AG04450 (cell line): ENCODE measurements around the gene RNF125. TPM values are rescaled to one million over a fixed set of nuclear protein-coding genes. Genes with fewer than 3 reads are reported as not detected.

Experiments used
- CTCF ChIA-PET: fragments of 300-600, 350-600 bp; formaldehyde crosslinking; extraction: SDS; loops from one replicate; lab custom pipeline; 2022; ENCODE audit warnings: antibody characterized with exemption, inconsistent platforms; lab: Charles Lee
- POLR2A ChIA-PET: fragments of 350-600 bp; formaldehyde crosslinking; extraction: SDS; loops from one replicate; lab custom pipeline; 2021; ENCODE audit warnings: antibody characterized with exemption, inconsistent platforms; lab: Yijun Ruan, JAX
- DNase-seq: peaks from one replicate; pipeline ENCODE4 v3.0.0-alpha.2; 2011; ENCODE audit warnings: low read depth, low spot score
- H3K27ac ChIP-seq: one replicate; pipeline ENCODE4 v1.5.1; 2012; ENCODE audit warnings: low read depth, low read length, control low read depth
- H3K27me3 ChIP-seq: one replicate; pipeline ENCODE4 v1.6.0; 2012; ENCODE audit warnings: low read length; ENCODE audit not compliant: control insufficient read depth, insufficient read depth
- H3K4me3 ChIP-seq: 2 replicates; pipeline ENCODE4 v1.5.1; 2011; ENCODE audit warnings: mild to moderate bottlenecking, low read depth, low read length, control low read depth
- H3K9me3 ChIP-seq: 2 replicates; pipeline ENCODE4 v1.5.1; 2012; ENCODE audit warnings: low read length; ENCODE audit not compliant: control insufficient read depth, insufficient read depth
- polyA plus RNA-seq: library from polyadenylated mRNA; depleted of rRNA; stranded (reverse); fragments of >200 nt; gene quantifications from 2 replicates; pipeline ENCODE4 v1.2.3, GENCODE V29; 2011
- TF ChIP-seq, protein P1 (sequence below): IDR thresholded peaks from 2 replicates; pipeline ENCODE4 v1.5.1; 2011; ENCODE audit warnings: low read depth, low read length, control low read depth, inconsistent platforms

The RNF125 gene
- polyA plus RNA-seq, 1 experiment = 0.41 TPM

DNA sequence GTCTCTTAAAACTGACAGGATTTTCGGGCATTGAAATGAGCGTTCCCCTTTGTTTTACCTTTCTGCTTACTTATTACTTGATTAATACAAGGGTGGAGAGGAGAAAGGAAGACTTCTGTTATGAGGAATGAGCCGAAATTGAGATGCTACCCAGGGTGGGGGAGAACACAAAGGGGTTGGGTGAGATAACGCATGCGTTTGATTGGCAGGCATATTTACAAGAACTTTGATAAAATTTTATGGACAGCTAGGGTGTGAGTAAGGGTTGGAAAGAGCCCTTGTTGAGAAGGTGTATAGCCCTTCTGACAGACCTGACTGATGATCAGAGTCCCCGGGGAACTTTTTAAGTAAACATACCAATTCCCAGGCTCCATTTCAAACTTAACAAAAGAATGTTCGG, 74.9 kb downstream of the RNF125 start:
- no peaks in the 10 kb centered on the region for H3K27me3 ChIP-seq
- DNase-seq = no peak
- TF ChIP-seq, protein P1, sequence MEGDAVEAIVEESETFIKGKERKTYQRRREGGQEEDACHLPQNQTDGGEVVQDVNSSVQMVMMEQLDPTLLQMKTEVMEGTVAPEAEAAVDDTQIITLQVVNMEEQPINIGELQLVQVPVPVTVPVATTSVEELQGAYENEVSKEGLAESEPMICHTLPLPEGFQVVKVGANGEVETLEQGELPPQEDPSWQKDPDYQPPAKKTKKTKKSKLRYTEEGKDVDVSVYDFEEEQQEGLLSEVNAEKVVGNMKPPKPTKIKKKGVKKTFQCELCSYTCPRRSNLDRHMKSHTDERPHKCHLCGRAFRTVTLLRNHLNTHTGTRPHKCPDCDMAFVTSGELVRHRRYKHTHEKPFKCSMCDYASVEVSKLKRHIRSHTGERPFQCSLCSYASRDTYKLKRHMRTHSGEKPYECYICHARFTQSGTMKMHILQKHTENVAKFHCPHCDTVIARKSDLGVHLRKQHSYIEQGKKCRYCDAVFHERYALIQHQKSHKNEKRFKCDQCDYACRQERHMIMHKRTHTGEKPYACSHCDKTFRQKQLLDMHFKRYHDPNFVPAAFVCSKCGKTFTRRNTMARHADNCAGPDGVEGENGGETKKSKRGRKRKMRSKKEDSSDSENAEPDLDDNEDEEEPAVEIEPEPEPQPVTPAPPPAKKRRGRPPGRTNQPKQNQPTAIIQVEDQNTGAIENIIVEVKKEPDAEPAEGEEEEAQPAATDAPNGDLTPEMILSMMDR = no peak
- CTCF ChIA-PET = no interaction called here
- POLR2A ChIA-PET = interaction anchor here (0.5 kb wide), 2 partner anchors 10 to 243 kb away, joined by 3 to 8 read pairs; no protein-coding TSS in a partner anchor
- peaks cover 4% of the 10 kb centered on the region; the same call in 1 of the 2 replicates for H3K9me3 ChIP-seq
- peak overlapping the region; percentile 94 for H3K4me3 ChIP-seq
- peak overlapping the region; percentile 77 for H3K27ac ChIP-seq

DNA sequence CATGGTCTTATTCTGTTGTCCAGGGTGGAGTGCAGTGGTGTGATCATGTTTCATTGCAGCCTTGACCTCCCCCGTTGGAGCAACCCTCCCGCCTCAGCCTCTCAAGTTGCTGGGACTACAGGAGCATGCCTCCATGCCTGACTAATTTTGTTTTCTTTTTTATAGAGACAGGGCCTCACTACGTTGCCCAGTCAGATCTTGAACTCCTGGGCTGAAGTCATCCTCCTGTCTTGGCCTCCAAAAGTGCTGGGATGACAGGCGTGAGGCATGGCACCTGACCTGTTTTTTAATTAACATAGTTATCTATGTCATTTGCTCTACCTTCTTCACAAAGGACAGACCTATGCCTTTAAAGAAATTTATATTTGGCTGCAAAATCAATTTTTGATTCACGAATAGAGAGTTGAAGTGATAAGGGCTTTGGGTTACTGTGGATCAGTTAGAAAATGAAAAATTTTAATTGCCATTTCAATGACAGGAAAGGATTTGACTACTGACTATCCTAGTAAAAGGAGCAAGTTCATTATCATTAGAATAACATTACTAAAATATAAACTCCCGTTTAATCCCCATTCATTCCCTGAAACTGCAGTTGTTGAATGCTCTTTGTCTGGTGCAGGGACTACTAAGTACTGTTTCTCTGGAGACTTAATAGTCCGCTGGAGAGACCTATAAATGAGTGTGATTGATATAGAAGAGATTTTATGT, 76.7 kb downstream of the RNF125 start:
- CTCF ChIA-PET = no interaction called here
- TF ChIP-seq, protein P1 = no peak
- H3K27ac ChIP-seq = no peak overlapping the region
- peaks cover 4% of the 10 kb centered on the region; the same call in 1 of the 2 replicates for H3K9me3 ChIP-seq
- DNase-seq = no peak
- no peak overlapping the region for H3K4me3 ChIP-seq
- H3K27me3 ChIP-seq = no peaks in the 10 kb centered on the region
- POLR2A ChIA-PET = no interaction called here

- no peak overlapping the region for H3K4me3 ChIP-seq
- ChIA-PET POLR2A (no interaction called here), CTCF (no interaction called here)
- H3K9me3 ChIP-seq = peaks cover 4% of the 10 kb centered on the region; the same call in 1 of the 2 replicates
- no peak overlapping the region for H3K27ac ChIP-seq
- no peak for DNase-seq
- TF ChIP-seq, protein P1 = no peak
- H3K27me3 ChIP-seq = no peaks in the 10 kb centered on the region
Measured at GRCh38 chr18:32095900-32096229, 77.2 kb downstream of the RNF125 start.

DNA sequence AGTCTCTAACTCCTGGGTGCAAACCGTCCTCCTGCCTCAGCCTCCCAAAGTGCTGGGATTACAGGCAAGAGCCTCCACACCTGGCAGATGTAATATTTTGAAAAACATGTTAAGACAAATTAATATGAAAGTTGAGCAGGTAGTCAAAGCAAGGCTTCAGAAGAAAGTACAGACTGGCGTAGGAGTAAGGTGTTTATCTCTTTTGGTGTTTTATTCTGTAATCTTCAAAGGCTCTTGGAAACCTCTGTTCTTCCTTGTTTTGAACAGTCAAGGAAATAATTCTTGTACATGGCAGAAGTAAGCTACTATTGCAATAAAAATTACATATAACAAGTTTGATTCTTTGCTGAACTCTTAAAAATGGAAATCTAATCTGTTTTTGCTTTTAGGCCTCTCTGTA, 78.3 kb downstream of the RNF125 start:
- no peak overlapping the region for H3K4me3 ChIP-seq
- no peak for DNase-seq
- POLR2A ChIA-PET = no interaction called here
- no peak overlapping the region for H3K27ac ChIP-seq
- no peaks in the 10 kb centered on the region for H3K27me3 ChIP-seq
- CTCF ChIA-PET = interaction anchor here (1.0 kb wide), 1 partner anchor 1135 kb away, joined by 3 read pairs; no protein-coding TSS in a partner anchor
- peaks cover 4% of the 10 kb centered on the region; the same call in 1 of the 2 replicates for H3K9me3 ChIP-seq
- TF ChIP-seq, protein P1 = no peak

DNA sequence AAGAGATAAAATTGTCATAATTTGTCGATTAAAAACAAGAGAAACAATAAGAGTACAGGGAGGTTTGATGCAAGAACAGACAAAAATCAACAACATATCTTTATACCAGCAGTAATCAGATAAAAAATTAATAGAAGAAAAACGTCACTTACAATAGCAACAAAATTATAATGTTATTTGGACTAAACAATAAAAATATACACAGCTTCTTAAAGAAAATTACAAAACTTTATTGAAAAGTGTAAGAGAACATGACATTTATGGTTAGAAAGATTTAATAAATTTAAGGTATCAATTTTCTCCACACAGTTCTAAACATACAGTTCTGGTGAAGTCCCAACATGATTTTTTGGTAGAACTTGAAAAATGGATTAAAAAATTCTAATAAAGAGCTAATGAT, 85.9 kb downstream of the RNF125 start:
- H3K9me3 ChIP-seq = no peaks in the 10 kb centered on the region
- ChIA-PET POLR2A (no interaction called here), CTCF (no interaction called here)
- TF ChIP-seq, protein P1 = no peak
- no peak overlapping the region for H3K4me3 ChIP-seq
- H3K27ac ChIP-seq = no peak overlapping the region
- H3K27me3 ChIP-seq = no peaks in the 10 kb centered on the region
- DNase-seq = no peak
